ENCODE measurements around the gene XYLT2. TPM values are rescaled to one million over a fixed set of nuclear protein-coding genes. Genes with fewer than 3 reads are reported as not detected.

The XYLT2 gene
- total and polyA plus RNA-seq, 2 of the 13 experiments (the other 11 are each of a cell fraction or from before 2014, with no cell fraction given), result 17.0 to 22.1 TPM

GRCh38 chr17:50361561-50362480 lies 15.9 kb downstream of the XYLT2 start (continued):
- TF ChIP-seq ZSCAN25 (CRISPR knock-in tag; IDR thresholded peaks at IDR 0.05), result peak; percentile 47; the same call in 1 of the 2 replicates
- 0 out of 2 replicates have a peak, but pooled peaks have one; percentile 29 for TF ChIP-seq ETV6 (CRISPR knock-in tag; conservative IDR thresholded peaks at IDR 0.05)
- no peak for TF ChIP-seq THAP9 (CRISPR knock-in tag; IDR thresholded peaks at IDR 0.05; ENCODE audit: borderline replicate concordance)
- no peak for TF ChIP-seq ZBTB44 (CRISPR knock-in tag; IDR thresholded peaks at IDR 0.05)
- TF ChIP-seq HCFC1 (IDR thresholded peaks at IDR 0.05; ENCODE audit: low read depth, low read length), result no peak
- TF ChIP-seq CENPT (CRISPR knock-in tag; IDR thresholded peaks at IDR 0.05; ENCODE audit: low read depth), result no peak
- peak; percentile 38 for TF ChIP-seq AGO2 (optimal IDR thresholded peaks at IDR 0.05; ENCODE audit: low read depth, low read length)
- TF ChIP-seq, protein P1, sequence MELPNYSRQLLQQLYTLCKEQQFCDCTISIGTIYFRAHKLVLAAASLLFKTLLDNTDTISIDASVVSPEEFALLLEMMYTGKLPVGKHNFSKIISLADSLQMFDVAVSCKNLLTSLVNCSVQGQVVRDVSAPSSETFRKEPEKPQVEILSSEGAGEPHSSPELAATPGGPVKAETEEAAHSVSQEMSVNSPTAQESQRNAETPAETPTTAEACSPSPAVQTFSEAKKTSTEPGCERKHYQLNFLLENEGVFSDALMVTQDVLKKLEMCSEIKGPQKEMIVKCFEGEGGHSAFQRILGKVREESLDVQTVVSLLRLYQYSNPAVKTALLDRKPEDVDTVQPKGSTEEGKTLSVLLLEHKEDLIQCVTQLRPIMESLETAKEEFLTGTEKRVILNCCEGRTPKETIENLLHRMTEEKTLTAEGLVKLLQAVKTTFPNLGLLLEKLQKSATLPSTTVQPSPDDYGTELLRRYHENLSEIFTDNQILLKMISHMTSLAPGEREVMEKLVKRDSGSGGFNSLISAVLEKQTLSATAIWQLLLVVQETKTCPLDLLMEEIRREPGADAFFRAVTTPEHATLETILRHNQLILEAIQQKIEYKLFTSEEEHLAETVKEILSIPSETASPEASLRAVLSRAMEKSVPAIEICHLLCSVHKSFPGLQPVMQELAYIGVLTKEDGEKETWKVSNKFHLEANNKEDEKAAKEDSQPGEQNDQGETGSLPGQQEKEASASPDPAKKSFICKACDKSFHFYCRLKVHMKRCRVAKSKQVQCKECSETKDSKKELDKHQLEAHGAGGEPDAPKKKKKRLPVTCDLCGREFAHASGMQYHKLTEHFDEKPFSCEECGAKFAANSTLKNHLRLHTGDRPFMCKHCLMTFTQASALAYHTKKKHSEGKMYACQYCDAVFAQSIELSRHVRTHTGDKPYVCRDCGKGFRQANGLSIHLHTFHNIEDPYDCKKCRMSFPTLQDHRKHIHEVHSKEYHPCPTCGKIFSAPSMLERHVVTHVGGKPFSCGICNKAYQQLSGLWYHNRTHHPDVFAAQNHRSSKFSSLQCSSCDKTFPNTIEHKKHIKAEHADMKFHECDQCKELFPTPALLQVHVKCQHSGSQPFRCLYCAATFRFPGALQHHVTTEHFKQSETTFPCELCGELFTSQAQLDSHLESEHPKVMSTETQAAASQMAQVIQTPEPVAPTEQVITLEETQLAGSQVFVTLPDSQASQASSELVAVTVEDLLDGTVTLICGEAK (IDR thresholded peaks at IDR 0.05), result no peak
- TF ChIP-seq, protein P1 (CRISPR knock-in tag; IDR thresholded peaks at IDR 0.05), result 0 out of 2 replicates have a peak, but pooled peaks have one; percentile 24
- no peak for TF ChIP-seq ZBTB8A (CRISPR knock-in tag; IDR thresholded peaks at IDR 0.05; ENCODE audit: borderline replicate concordance, low read depth)
- TF ChIP-seq FOXP1 (IDR thresholded peaks at IDR 0.05), result no peak
- no peak for TF ChIP-seq FOXP1 (CRISPR knock-in tag; IDR thresholded peaks at IDR 0.05)
- no peak for TF ChIP-seq THAP8 (CRISPR knock-in tag; IDR thresholded peaks at IDR 0.05; ENCODE audit: borderline replicate concordance)

Measured in HepG2 (cell line).